Endodermal cell (in vitro differentiated cells): ENCODE data around the gene LGR4. TPM values are rescaled to one million over a fixed set of nuclear protein-coding genes. Genes with fewer than 3 reads are reported as not detected.

Source experiments
- DNase-seq: peaks from one replicate; pipeline ENCODE4 v3.0.0-alpha.2; 2017
- H3K27ac ChIP-seq: 2 replicates; pipeline ENCODE4 v1.5.1; 2013; ENCODE audit warnings: mild to moderate bottlenecking, low read depth, low read length, moderate library complexity
- H3K27me3 ChIP-seq: 2 replicates; pipeline ENCODE4 v1.6.1; 2013; ENCODE audit warnings: mild to moderate bottlenecking, low read length, moderate library complexity; ENCODE audit not compliant: insufficient read depth, control insufficient read depth, poor library complexity, severe bottlenecking
- H3K36me3 ChIP-seq: 2 replicates; pipeline ENCODE4 v1.7.0; 2013; ENCODE audit warnings: mild to moderate bottlenecking, low read length, moderate library complexity; ENCODE audit not compliant: control insufficient read depth, insufficient read depth
- H3K4me1 ChIP-seq: one replicate; pipeline ENCODE4 v1.7.0; 2013; ENCODE audit warnings: low read length; ENCODE audit not compliant: control insufficient read depth, insufficient read depth
- H3K4me3 ChIP-seq: 2 replicates; pipeline ENCODE4 v1.5.1; 2013; ENCODE audit warnings: mild to moderate bottlenecking, low read length, moderate library complexity
- H3K9ac ChIP-seq: 2 replicates; pipeline ENCODE4 v1.6.1; 2013; ENCODE audit warnings: mild to moderate bottlenecking, low read length, moderate library complexity; ENCODE audit not compliant: poor library complexity, severe bottlenecking; ENCODE audit errors: extremely low read depth
- H3K9me3 ChIP-seq: 2 replicates; pipeline ENCODE4 v1.6.1; 2013; ENCODE audit warnings: mild to moderate bottlenecking, low read length, moderate library complexity; ENCODE audit not compliant: control insufficient read depth
- H3K27ac Mint-ChIP-seq: 2 replicates; pipeline ENCODE4 v1.8.0; 2020; ENCODE audit warnings: mixed read lengths
- H3K27me3 Mint-ChIP-seq: 2 replicates; pipeline ENCODE4 v1.8.0; 2021; ENCODE audit warnings: mild to moderate bottlenecking, mixed read lengths; ENCODE audit not compliant: insufficient read depth
- H3K36me3 Mint-ChIP-seq: 2 replicates; pipeline ENCODE4 v1.8.0; 2020; ENCODE audit warnings: low read depth, mixed read lengths
- H3K4me1 Mint-ChIP-seq: 2 replicates; pipeline ENCODE4 v1.8.0; 2020; ENCODE audit warnings: mixed read lengths
- H3K4me3 Mint-ChIP-seq: 2 replicates; pipeline ENCODE4 v1.8.0; 2020; ENCODE audit warnings: mild to moderate bottlenecking, moderate library complexity, mixed read lengths
- H3K9me3 Mint-ChIP-seq: 2 replicates; pipeline ENCODE4 v1.8.0; 2020; ENCODE audit warnings: mild to moderate bottlenecking, mixed read lengths
- WGBS, 2 experiments: methylation state at CpG; one replicate each; pipeline versions ENCODE4 v1.1.5 to v1.1.7; 2013; ENCODE audit warnings: missing lambda C conversion rate in 2 of 2, mixed read lengths in 1 of 2; ENCODE audit not compliant: insufficient coverage in 1 of 2, insufficient read length in 1 of 2; 5-methylcytosine and 5-hydroxymethylcytosine counted together
- total RNA-seq, 2 donors: library from RNA; stranded (reverse); fragmentation: NEBNext Ultra II Directional in 1 of 2; extraction: Animal tissue kit (Norgen Biotek cat#: 25700) in 1 of 2; gene quantifications; 2 replicates in 1 of 2; 3 replicates in 1 of 2; pipeline ENCODE4 v1.2.1, GENCODE V29; 2021
- TF ChIP-seq, protein P1 (sequence below): fragments of 200-600 bp; sonication (generic); conservative IDR thresholded peaks from 2 replicates; pipeline ENCODE4 v1.5.0; 2021; ENCODE audit warnings: antibody characterized with exemption, mild to moderate bottlenecking

Gene LGR4
- total RNA-seq, 2 donors from 2014 or later, result 73.7 to 75.6 TPM

DNA sequence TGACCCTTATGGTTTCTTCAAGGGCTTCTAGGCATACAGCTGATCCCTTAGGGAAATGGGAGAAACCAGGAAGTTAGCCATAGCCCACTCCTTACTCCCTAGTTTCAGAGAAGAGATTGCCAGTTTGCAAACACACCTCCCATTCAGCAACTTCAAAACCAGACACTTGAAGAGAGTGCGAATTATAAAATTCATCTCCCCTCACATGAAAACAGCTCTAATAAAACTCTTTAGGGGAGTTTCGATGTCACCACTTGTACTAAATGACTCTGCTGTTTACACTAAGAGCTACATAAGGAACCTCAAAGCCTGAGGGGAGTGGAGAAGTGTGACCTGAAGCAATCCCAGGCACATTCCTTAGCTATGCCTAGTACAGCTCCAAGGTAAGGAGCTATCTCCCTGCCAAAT is 8.3 kb downstream of the LGR4 start:
- WGBS, 2 experiments, result 83% methylated on average over 2 of the region's 2 CpGs; no CpG with 5 or more reads in 1 of the 2 experiments
- TF ChIP-seq, protein P1, sequence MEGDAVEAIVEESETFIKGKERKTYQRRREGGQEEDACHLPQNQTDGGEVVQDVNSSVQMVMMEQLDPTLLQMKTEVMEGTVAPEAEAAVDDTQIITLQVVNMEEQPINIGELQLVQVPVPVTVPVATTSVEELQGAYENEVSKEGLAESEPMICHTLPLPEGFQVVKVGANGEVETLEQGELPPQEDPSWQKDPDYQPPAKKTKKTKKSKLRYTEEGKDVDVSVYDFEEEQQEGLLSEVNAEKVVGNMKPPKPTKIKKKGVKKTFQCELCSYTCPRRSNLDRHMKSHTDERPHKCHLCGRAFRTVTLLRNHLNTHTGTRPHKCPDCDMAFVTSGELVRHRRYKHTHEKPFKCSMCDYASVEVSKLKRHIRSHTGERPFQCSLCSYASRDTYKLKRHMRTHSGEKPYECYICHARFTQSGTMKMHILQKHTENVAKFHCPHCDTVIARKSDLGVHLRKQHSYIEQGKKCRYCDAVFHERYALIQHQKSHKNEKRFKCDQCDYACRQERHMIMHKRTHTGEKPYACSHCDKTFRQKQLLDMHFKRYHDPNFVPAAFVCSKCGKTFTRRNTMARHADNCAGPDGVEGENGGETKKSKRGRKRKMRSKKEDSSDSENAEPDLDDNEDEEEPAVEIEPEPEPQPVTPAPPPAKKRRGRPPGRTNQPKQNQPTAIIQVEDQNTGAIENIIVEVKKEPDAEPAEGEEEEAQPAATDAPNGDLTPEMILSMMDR, result no peak
- H3K27me3 Mint-ChIP-seq, result no peaks in the 10 kb centered on the region
- H3K4me3 ChIP-seq, result no peak overlapping the region
- no peaks in the 10 kb centered on the region for H3K9me3 ChIP-seq
- H3K27ac Mint-ChIP-seq, result peak overlapping the region; percentile 80
- H3K9ac ChIP-seq, result no peak overlapping the region
- H3K4me1 Mint-ChIP-seq, result peaks cover 52% of the 10 kb centered on the region
- peaks cover 9% of the 10 kb centered on the region for H3K36me3 ChIP-seq
- H3K4me3 Mint-ChIP-seq, result no peak overlapping the region
- peaks cover 17% of the 10 kb centered on the region for H3K4me1 ChIP-seq
- no peaks in the 10 kb centered on the region for H3K27me3 ChIP-seq
- DNase-seq, result no peak
- H3K27ac ChIP-seq, result no peak overlapping the region
- H3K36me3 Mint-ChIP-seq, result peaks cover 17% of the 10 kb centered on the region
- H3K9me3 Mint-ChIP-seq, result no peaks in the 10 kb centered on the region

DNA sequence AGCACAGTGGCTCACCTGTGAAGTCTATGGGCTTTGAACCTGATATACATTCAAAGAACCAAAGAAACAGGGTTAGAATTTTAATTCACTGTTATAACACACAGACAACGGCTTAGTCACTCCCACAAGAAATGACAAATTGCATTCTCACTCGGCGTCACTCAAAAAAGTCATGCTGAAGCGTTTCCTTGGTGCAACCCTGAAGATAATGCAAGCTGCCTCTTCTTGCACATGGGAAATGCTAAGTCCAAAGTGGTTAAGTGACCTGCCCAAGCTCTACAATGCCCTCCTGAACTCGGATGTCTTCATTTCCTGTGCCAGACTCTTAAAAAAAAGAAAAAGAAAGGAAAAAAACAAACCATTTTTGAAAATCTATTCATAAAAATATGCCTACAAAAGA is 10.0 kb downstream of the LGR4 start:
- WGBS, 2 experiments, result 87 to 94% methylated on average over 5 of the region's 5 CpGs
- H3K9me3 Mint-ChIP-seq, result no peaks in the 10 kb centered on the region
- no peak overlapping the region for H3K4me3 Mint-ChIP-seq
- H3K27ac Mint-ChIP-seq, result no peak overlapping the region
- TF ChIP-seq, protein P1, result no peak
- peaks cover 12% of the 10 kb centered on the region for H3K4me1 ChIP-seq
- H3K4me1 Mint-ChIP-seq, result peaks cover 47% of the 10 kb centered on the region
- H3K9ac ChIP-seq, result no peak overlapping the region
- H3K27me3 ChIP-seq, result no peaks in the 10 kb centered on the region
- DNase-seq, result no peak
- no peaks in the 10 kb centered on the region for H3K27me3 Mint-ChIP-seq
- peaks cover 18% of the 10 kb centered on the region for H3K36me3 Mint-ChIP-seq
- H3K36me3 ChIP-seq, result peaks cover 9% of the 10 kb centered on the region
- H3K27ac ChIP-seq, result no peak overlapping the region
- H3K4me3 ChIP-seq, result no peak overlapping the region
- no peaks in the 10 kb centered on the region for H3K9me3 ChIP-seq

DNA sequence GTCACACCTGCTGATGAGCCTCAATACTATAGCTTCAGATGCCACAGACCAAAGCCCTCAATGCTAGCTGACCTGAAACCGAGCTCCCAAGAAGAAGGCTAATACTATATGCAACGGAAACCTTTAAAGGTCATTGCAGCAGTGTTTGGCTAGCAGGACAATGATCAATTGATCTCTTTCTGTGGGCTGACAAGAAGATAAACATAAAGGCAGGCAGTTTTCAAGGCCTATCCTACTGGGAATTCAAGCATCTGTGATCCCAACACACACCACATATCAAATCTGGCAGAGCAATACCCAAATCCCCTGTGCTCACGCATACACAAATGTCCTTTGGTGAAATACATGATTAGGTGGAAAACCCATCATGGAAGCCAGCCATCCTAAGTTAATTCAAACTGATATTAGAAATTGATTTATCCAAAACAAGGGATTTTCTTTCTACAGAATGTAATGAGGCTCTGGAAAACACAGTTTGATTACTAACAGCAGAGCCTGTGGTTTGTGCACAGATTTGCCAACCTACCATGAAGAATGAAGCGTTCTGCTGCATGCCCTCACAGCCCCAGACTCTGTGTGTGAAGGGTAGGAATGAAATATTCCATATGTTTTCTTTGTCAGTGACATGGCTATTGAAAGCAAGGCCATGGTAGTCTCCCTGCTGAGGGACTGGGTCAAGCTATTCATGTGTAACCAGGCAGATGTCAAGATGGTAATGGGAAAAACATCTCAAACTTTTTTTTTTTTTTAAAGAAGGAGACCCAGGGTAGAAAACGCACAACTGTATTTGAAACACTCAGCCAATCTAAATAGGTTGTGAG is 12.2 kb downstream of the LGR4 start:
- peak overlapping the region; percentile 82 for H3K27ac ChIP-seq
- Mint-ChIP-seq H3K27me3 (no peaks in the 10 kb centered on the region), H3K4me1 (peaks cover 57% of the 10 kb centered on the region), H3K27ac (no peak overlapping the region), H3K36me3 (peaks cover 17% of the 10 kb centered on the region), H3K4me3 (no peak overlapping the region), H3K9me3 (peaks cover 2% of the 10 kb centered on the region)
- H3K27me3 ChIP-seq, result no peaks in the 10 kb centered on the region
- TF ChIP-seq, protein P1, result no peak
- H3K4me3 ChIP-seq, result no peak overlapping the region
- WGBS, 2 experiments, result 84 to 89% methylated on average over 3 to 5 of the region's 5 CpGs
- H3K36me3 ChIP-seq, result peaks cover 9% of the 10 kb centered on the region
- no peak overlapping the region for H3K9ac ChIP-seq
- no peak for DNase-seq
- peaks cover 22% of the 10 kb centered on the region for H3K4me1 ChIP-seq
- H3K9me3 ChIP-seq, result no peaks in the 10 kb centered on the region
